Loucy (cell line): ENCODE data around the gene DOCK3.
"Not testable (repeated sequence)": the region's sequence is repeated elsewhere in the genome, so short reads cannot be mapped to it uniquely, and the experiment has no call there.

Source experiments
- H2AFZ ChIP-seq: fragments of 200-600 bp; sonication (generic); 2 replicates; pipeline ENCODE4 v1.6.0; 2016; ENCODE audit warnings: antibody characterized with exemption, mild to moderate bottlenecking, low read length, moderate library complexity
- H3F3A ChIP-seq: fragments of 200-600 bp; 2 replicates; pipeline ENCODE4 v1.6.0; 2016; ENCODE audit warnings: antibody characterized with exemption, low read depth, mild to moderate bottlenecking
- H3K27me3 ChIP-seq: fragments of 200-600 bp; sonication (generic); 2 replicates; pipeline ENCODE4 v1.6.1; 2014; ENCODE audit warnings: low read length, mild to moderate bottlenecking; ENCODE audit not compliant: insufficient read depth, poor library complexity, severe bottlenecking
- H3K36me3 ChIP-seq: fragments of 200-600 bp; sonication (generic); 2 replicates; pipeline ENCODE4 v1.6.1; 2016; ENCODE audit warnings: low read length; ENCODE audit not compliant: insufficient read depth
- H3K4me1 ChIP-seq: fragments of 200-600 bp; sonication (generic); 2 replicates; pipeline ENCODE4 v1.5.1; 2014; ENCODE audit warnings: low read length, mild to moderate bottlenecking; ENCODE audit not compliant: insufficient read depth, poor library complexity, severe bottlenecking
- H3K4me2 ChIP-seq: fragments of 200-600 bp; sonication (generic); 2 replicates; pipeline ENCODE4 v1.6.0; 2014; ENCODE audit warnings: antibody characterized with exemption, low read length, low read depth, mild to moderate bottlenecking; ENCODE audit not compliant: poor library complexity, severe bottlenecking
- H3K4me3 ChIP-seq: fragments of 200-600 bp; sonication (generic); 2 replicates; pipeline ENCODE4 v1.5.1; 2014; ENCODE audit warnings: low read length, mild to moderate bottlenecking, mixed read lengths; ENCODE audit not compliant: poor library complexity, severe bottlenecking
- H3K79me2 ChIP-seq: fragments of 200-600 bp; sonication (generic); 2 replicates; pipeline ENCODE4 v1.6.1; 2014; ENCODE audit warnings: low read length; ENCODE audit not compliant: insufficient read depth
- H3K9ac ChIP-seq: fragments of 200-600 bp; sonication (generic); 2 replicates; pipeline ENCODE4 v1.6.0; 2014; ENCODE audit warnings: mild to moderate bottlenecking, low read depth, low read length, moderate library complexity; ENCODE audit not compliant: poor library complexity, severe bottlenecking
- H3K9me2 ChIP-seq: fragments of 200-600 bp; sonication (generic); replicated peaks from 2 replicates; pipeline ENCODE4 v1.6.1; 2016; ENCODE audit warnings: low read depth, low read length, mixed read lengths
- H3K9me3 ChIP-seq: fragments of 200-600 bp; sonication (generic); 2 replicates; pipeline ENCODE4 v1.6.1; 2014; ENCODE audit warnings: mild to moderate bottlenecking, antibody characterized with exemption, low read length, low read depth; ENCODE audit not compliant: insufficient read depth
- H4K20me1 ChIP-seq: fragments of 200-600 bp; sonication (generic); 2 replicates; pipeline ENCODE4 v1.6.0; 2014; ENCODE audit warnings: antibody characterized with exemption, low read length, mild to moderate bottlenecking; ENCODE audit not compliant: insufficient read depth, poor library complexity, severe bottlenecking
- EZH2phosphoT487 ChIP-seq: fragments of 200-600 bp; IDR thresholded peaks from 2 replicates; pipeline ENCODE4 v1.6.1; 2018; ENCODE audit warnings: antibody characterized with exemption, mild to moderate bottlenecking, moderate library complexity, borderline replicate concordance
- TF ChIP-seq, protein P1 (sequence below): fragments of 200-600 bp; sonication (generic); conservative IDR thresholded peaks from 2 replicates; pipeline ENCODE4 v1.5.1; 2014; ENCODE audit warnings: mild to moderate bottlenecking, antibody characterized with exemption, low read length

The DOCK3 gene

DNA sequence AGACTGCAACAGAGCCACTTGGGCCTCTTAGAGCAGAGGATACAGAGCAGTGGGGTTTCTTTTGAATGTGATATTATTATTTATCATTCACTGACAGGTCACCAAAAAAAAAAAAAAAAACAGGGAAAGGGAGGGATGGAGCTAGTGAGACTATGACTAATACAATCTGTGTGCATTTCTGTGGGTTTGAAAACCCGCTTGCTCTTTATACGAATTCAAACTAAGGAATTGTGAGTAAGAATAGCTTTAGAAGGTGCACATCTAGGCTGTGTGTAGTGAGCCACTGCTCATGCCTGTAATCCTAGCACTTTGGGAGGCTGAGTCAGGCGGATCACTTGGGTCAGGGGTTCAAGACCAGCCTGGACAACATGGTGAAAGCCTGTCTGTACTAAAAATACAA is 523.8 kb downstream of the DOCK3 start:
- Histone ChIP-seq H4K20me1 (no peaks in the 10 kb centered on the region), H3K9me3 (peaks cover 4% of the 10 kb centered on the region; the same call in 1 of the 2 replicates), H3K9ac (no peak overlapping the region), H3K4me1 (no peaks in the 10 kb centered on the region), H3K27me3 (no peaks in the 10 kb centered on the region), H2AFZ (no peak overlapping the region), H3K79me2 (no peaks in the 10 kb centered on the region), H3K4me2 (no peak overlapping the region), H3F3A (no peaks in the 10 kb centered on the region), H3K36me3 (no peaks in the 10 kb centered on the region), H3K9me2 (no peaks in the 10 kb centered on the region), H3K4me3 (no peak overlapping the region)
- TF ChIP-seq EZH2phosphoT487 = no peak
- TF ChIP-seq, protein P1, sequence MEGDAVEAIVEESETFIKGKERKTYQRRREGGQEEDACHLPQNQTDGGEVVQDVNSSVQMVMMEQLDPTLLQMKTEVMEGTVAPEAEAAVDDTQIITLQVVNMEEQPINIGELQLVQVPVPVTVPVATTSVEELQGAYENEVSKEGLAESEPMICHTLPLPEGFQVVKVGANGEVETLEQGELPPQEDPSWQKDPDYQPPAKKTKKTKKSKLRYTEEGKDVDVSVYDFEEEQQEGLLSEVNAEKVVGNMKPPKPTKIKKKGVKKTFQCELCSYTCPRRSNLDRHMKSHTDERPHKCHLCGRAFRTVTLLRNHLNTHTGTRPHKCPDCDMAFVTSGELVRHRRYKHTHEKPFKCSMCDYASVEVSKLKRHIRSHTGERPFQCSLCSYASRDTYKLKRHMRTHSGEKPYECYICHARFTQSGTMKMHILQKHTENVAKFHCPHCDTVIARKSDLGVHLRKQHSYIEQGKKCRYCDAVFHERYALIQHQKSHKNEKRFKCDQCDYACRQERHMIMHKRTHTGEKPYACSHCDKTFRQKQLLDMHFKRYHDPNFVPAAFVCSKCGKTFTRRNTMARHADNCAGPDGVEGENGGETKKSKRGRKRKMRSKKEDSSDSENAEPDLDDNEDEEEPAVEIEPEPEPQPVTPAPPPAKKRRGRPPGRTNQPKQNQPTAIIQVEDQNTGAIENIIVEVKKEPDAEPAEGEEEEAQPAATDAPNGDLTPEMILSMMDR = no peak

DNA sequence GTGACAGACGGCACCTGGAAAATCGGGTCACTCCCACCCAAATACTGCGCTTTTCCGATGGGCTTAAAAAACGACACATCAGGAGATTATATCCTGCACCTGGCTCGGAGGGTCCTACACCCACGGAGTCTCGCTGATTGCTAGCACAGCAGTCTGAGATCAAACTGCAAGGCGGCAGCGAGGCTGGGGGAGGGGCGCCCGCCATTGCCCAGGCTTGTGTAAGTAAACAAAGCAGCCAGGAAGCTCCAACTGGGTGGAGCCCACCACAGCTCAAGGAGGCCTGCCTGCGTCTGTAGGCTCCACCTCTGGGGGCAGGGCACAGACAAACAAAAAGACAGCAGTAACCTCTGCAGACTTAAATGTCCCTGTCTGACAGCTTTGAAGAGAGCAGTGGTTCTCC is 524.6 kb downstream of the DOCK3 start:
- not testable (repeated sequence) for H3K4me3 ChIP-seq, H3K4me2 ChIP-seq, H3K9me2 ChIP-seq, H3K9ac ChIP-seq, H4K20me1 ChIP-seq, H3K36me3 ChIP-seq, H3F3A ChIP-seq, H2AFZ ChIP-seq, H3K9me3 ChIP-seq, H3K27me3 ChIP-seq, H3K4me1 ChIP-seq, H3K79me2 ChIP-seq

DNA sequence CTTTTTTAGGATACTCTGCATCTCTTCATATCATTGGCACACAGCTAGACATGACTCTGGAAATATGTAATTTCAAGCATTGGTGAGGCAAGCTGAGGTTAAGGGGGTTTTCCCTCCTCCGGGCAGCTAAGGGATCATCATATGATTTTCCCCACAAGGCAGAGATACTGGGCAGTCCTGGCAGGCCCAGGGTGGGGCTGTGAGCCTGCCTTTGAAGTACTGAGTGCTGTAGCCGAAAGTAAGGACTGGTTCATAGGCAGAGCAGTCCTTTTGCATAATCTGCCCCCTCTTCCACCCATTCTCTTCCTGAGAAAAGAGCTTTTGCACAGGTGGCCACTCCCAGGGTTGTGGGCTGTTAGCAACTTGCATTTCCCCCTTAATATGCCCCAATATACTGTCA is 541.6 kb downstream of the DOCK3 start:
- Histone ChIP-seq H4K20me1 (no peaks in the 10 kb centered on the region), H3K36me3 (no peaks in the 10 kb centered on the region), H3K4me2 (no peak overlapping the region), H2AFZ (no peak overlapping the region), H3K79me2 (no peaks in the 10 kb centered on the region), H3K9ac (no peak overlapping the region), H3F3A (no peaks in the 10 kb centered on the region), H3K4me3 (no peak overlapping the region), H3K4me1 (no peaks in the 10 kb centered on the region), H3K27me3 (peaks cover 5% of the 10 kb centered on the region), H3K9me3 (no peaks in the 10 kb centered on the region), H3K9me2 (no peaks in the 10 kb centered on the region; the same call in 1 of the 2 replicates)
- TF ChIP-seq EZH2phosphoT487 = no peak

DNA sequence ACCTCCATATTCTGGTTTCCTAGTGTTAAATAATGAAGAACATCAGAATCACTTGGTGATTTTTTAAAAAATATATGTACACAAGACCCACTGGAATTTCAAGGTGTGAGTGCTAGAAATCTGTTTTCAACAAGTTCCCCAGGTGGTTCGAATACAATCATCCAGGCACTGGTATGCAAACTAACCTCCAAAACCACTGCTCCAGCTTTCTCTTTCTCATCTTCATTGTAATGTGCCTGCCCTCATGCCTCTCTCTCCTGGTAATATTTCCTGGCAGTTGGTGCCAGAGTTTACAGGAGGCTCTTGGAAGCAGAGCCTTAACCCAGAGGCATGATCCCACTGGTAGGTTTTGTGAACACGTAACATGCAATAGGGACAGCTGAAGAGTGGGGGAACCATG is 547.2 kb downstream of the DOCK3 start:
- H3K4me1 ChIP-seq = no peaks in the 10 kb centered on the region
- H3K27me3 ChIP-seq = peaks cover 5% of the 10 kb centered on the region
- H3K36me3 ChIP-seq = no peaks in the 10 kb centered on the region
- H2AFZ ChIP-seq = no peak overlapping the region
- TF ChIP-seq, protein P1 = no peak
- no peaks in the 10 kb centered on the region for H3F3A ChIP-seq
- no peaks in the 10 kb centered on the region for H3K79me2 ChIP-seq
- no peak overlapping the region for H3K4me2 ChIP-seq
- H3K9me3 ChIP-seq = no peaks in the 10 kb centered on the region
- no peaks in the 10 kb centered on the region for H3K9me2 ChIP-seq
- no peak overlapping the region for H3K9ac ChIP-seq
- no peak overlapping the region for H3K4me3 ChIP-seq
- H4K20me1 ChIP-seq = no peaks in the 10 kb centered on the region
